ENCODE data around the gene VWDE. TPM values are rescaled to one million over a fixed set of nuclear protein-coding genes. Genes with fewer than 3 reads are reported as not detected.

Gene VWDE
- total and polyA plus RNA-seq, 2 donors (not counting 1 experiment from before 2014, with no cell fraction given): not detected

- Histone ChIP-seq H2AFZ (ENCODE audit: insufficient read depth, low read depth, low read length, poor library complexity, severe bottlenecking) (no peak overlapping the region), H3K79me2 (ENCODE audit: control insufficient read depth, insufficient read depth, low read length) (no peaks in the 10 kb centered on the region), H3K9ac (ENCODE audit: low read length) (no peak overlapping the region), H3K4me3 (ENCODE audit: control extremely low read depth in 1 of 5, extremely low read depth in 1 of 5, insufficient read depth in 1 of 5, low read depth in 2 of 5, low read length in 4 of 5) (no peak overlapping the region), H3K36me3 (replicated peaks in 1 of 2; ENCODE audit: control extremely low read depth in 1 of 2, control insufficient read depth in 1 of 2, extremely low read depth in 1 of 2, insufficient read depth in 2 of 2, low read length in 1 of 2) (no peaks in the 10 kb centered on the region), H3K27me3 (replicated peaks in 1 of 4; ENCODE audit: control extremely low read depth in 1 of 4, control insufficient read depth in 3 of 4, insufficient read depth in 4 of 4, low read length in 3 of 4) (no peaks in the 10 kb centered on the region), H4K20me1 (ENCODE audit: control insufficient read depth, insufficient read depth, low read length, poor library complexity, severe bottlenecking) (no peaks in the 10 kb centered on the region), H3K4me2 (replicated peaks; ENCODE audit: low read depth, low read length, poor library complexity, severe bottlenecking) (no peak overlapping the region), H3K9me3 (ENCODE audit: control extremely low read depth in 1 of 3, control insufficient read depth in 2 of 3, insufficient read depth in 1 of 3, low read length in 2 of 3) (no peaks in the 10 kb centered on the region), H3K27ac (ENCODE audit: low read length in 2 of 2) (no peak overlapping the region), H3K4me1 (ENCODE audit: control insufficient read depth in 2 of 2, insufficient read depth in 2 of 2, low read length in 2 of 2) (no peaks in the 10 kb centered on the region)
- ChIA-PET CTCF (no interaction called here), POLR2A (no interaction called here)
- H3K4me1 Mint-ChIP-seq: no peaks in the 10 kb centered on the region
- TF ChIP-seq CTCF (IDR thresholded peaks at IDR 0.05) (no peak), EZH2 (IDR thresholded peaks at IDR 0.05; ENCODE audit: borderline replicate concordance, insufficient read depth, low read depth, low read length, poor library complexity, severe bottlenecking) (no peak)
- intact Hi-C loops (cut with micrococcal nuclease): no loop called here
- no peak for DNase-seq
- no peaks in the 10 kb centered on the region for H3K9me3 Mint-ChIP-seq (ENCODE audit: insufficient read depth)
- H3K27ac Mint-ChIP-seq: no peak overlapping the region
- 100% methylated on average over 1 of the region's 5 CpGs for whole genome bisulfite sequencing (ENCODE audit: insufficient coverage)
- no peak overlapping the region for H3K4me3 Mint-ChIP-seq
- no peak for ATAC-seq (ENCODE audit: low read depth)
- no peaks in the 10 kb centered on the region for H3K27me3 Mint-ChIP-seq
These were observed 11.6 kb downstream of the VWDE start for GRCh38 chr7:12391922-12392615.

GRCh38 chr7:12389089-12389700 is 14.5 kb downstream of the VWDE start:
- intact Hi-C loops (cut with micrococcal nuclease): no loop called here
- Histone ChIP-seq H3K4me3 (ENCODE audit: control extremely low read depth in 1 of 5, extremely low read depth in 1 of 5, insufficient read depth in 1 of 5, low read depth in 2 of 5, low read length in 4 of 5) (no peak overlapping the region), H2AFZ (ENCODE audit: insufficient read depth, low read depth, low read length, poor library complexity, severe bottlenecking) (no peak overlapping the region), H3K27me3 (replicated peaks in 1 of 4; ENCODE audit: control extremely low read depth in 1 of 4, control insufficient read depth in 3 of 4, insufficient read depth in 4 of 4, low read length in 3 of 4) (no peaks in the 10 kb centered on the region), H3K9me3 (ENCODE audit: control extremely low read depth in 1 of 3, control insufficient read depth in 2 of 3, insufficient read depth in 1 of 3, low read length in 2 of 3) (no peaks in the 10 kb centered on the region), H3K9ac (ENCODE audit: low read length) (no peak overlapping the region), H3K27ac (ENCODE audit: low read length in 2 of 2) (no peak overlapping the region), H3K4me2 (replicated peaks; ENCODE audit: low read depth, low read length, poor library complexity, severe bottlenecking) (no peak overlapping the region), H4K20me1 (ENCODE audit: control insufficient read depth, insufficient read depth, low read length, poor library complexity, severe bottlenecking) (no peaks in the 10 kb centered on the region), H3K79me2 (ENCODE audit: control insufficient read depth, insufficient read depth, low read length) (no peaks in the 10 kb centered on the region), H3K4me1 (ENCODE audit: control insufficient read depth in 2 of 2, insufficient read depth in 2 of 2, low read length in 2 of 2) (no peaks in the 10 kb centered on the region), H3K36me3 (replicated peaks in 1 of 2; ENCODE audit: control extremely low read depth in 1 of 2, control insufficient read depth in 1 of 2, extremely low read depth in 1 of 2, insufficient read depth in 2 of 2, low read length in 1 of 2) (no peaks in the 10 kb centered on the region)
- H3K4me3 Mint-ChIP-seq: no peak overlapping the region
- CTCF ChIA-PET: interaction anchor here (1.4 kb wide), 1 partner anchor 22 kb away, joined by 3 read pairs; no protein-coding TSS in a partner anchor
- peak; percentile 35 for DNase-seq
- peak; percentile 33 for ATAC-seq (ENCODE audit: low read depth)
- no CpG with 5 or more reads among the region's 1 CpG for WGBS (ENCODE audit: insufficient coverage)
- POLR2A ChIA-PET: no interaction called here
- no peak overlapping the region for H3K27ac Mint-ChIP-seq
- no peaks in the 10 kb centered on the region for H3K4me1 Mint-ChIP-seq
- TF ChIP-seq EZH2 (IDR thresholded peaks at IDR 0.05; ENCODE audit: borderline replicate concordance, insufficient read depth, low read depth, low read length, poor library complexity, severe bottlenecking) (no peak), CTCF (IDR thresholded peaks at IDR 0.05) (peak; percentile 76)
- H3K9me3 Mint-ChIP-seq (ENCODE audit: insufficient read depth): no peaks in the 10 kb centered on the region
- H3K27me3 Mint-ChIP-seq: no peaks in the 10 kb centered on the region

All from B cell (primary cell).